Stimulated activated CD8-positive, alpha-beta memory T cell treated with anti-CD3 and anti-CD28 coated beads, Interleukin-4, amount 100 ng/mL, for 24 hours (primary cell): ENCODE measurements around the gene ZNG1A.
A peak's percentile ranks its signal among the peaks of the same experiment; 100 is the strongest.
"Not testable (repeated sequence)": the region's sequence is repeated elsewhere in the genome, so short reads cannot be mapped to it uniquely, and the experiment has no call there.

Source experiments
- DNase-seq: peaks from one replicate; pipeline ENCODE4 v3.0.0-alpha.2; 2020; ENCODE audit warnings: low read depth

The ZNG1A gene

DNA sequence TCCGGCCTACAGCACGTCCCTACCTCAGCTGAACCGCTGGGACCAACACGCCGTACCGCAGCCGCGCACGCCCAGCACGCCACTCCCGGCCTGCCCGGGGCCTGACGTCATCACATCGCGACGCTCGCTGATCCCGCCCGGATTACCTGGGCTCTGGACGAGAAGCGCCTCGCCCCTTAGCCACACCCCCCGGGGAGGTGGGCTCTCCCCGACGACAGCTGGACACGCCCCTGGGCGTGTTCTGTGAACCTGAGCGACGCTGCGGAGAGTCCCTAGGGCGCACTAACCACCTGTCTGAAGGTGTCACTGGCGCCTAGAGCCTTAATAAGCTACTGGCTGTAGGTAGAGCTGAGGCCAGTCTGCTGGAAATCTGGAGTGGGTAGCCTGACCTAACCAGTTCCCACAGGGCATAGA, at the start of gene ZNG1A:
ZNG1A (minus strand) TSS at position 87 of the 414 bp plus-strand sequence. CDS start 87 bp downstream, outside the sequence.
- peak; percentile 62 for DNase-seq

DNA sequence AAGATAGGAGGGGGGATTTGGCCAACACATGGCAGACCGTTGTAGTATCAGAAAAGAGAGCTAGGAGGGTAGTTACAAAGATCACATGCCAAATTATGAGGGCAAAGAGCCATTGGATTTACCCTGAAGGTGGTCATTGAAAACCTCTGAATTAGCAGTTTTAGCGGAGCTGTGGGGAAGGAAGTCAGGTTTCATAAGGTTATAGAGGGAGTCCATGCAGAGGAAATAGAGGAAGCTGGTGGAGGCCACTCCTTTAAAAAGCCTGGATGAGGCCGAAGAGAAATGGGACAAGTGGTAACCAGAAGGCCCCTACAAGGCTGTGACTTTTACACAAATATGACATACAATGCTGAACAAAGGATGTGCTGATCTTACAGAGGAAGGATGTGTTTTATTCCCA, 49.0 kb upstream of the ZNG1A start:
- no peak for DNase-seq

DNA sequence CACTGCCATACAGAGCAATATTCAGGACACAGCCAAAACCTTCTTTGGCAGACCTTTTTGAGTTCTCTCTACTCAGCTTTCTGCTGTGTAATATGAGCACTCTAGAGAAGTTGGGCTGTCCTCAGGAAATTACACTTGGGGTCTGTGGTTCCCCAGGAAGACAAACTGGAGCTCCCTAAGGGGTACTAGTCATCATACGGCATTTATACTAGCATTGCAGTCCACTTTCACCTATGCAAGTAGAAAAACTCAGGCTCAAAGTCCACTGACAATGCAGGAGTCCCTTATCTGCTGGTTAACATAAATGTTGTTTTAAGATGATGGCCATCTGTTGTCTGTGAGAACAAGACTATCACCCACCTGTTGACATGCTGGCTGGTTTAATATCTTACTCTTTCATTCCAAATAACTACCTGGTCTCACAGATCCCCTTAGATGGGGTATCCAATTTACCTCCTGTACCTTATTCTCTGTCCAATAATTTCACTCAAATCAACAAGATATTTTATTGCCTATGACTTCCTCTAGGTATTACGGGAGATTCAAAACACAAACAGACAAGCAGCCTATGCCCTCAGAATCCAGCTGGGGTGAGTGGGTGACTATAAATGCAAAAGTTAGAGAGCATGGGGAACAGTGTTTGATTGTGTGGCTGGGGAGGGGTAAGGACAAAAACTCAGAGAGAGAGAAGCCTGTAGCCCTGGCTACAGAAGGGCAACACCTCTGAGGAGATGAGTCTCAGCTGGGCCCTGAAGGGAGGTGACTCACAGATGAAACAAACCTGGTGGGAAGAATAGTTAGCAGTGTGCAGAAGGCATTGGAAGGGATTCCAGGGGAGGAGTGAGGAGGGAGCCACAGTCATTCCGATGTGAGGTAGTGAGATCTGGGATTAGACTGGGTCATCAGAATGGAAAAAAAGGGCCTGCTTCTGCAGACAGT, 46.0 kb upstream of the ZNG1A start:
- DNase-seq = no peak

DNA sequence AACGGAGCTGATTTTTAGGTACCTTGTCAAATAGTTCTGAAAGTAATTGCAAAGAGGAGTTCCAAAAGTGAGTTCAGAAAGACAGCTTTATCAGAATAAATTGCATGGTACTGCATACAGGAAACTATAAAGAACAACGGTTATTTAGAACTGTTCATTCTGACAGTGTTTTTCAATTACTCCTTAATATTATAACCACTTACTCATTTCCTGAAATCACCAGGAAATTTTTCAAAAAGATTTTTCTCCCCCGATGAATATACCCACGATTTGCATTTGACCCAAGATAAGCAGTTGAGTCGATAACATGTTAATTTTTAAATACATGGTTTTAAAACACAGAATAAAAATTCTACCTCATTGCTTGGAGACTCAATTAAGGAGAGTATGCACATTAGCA, 45.2 kb upstream of the ZNG1A start:
- DNase-seq = no peak

DNA sequence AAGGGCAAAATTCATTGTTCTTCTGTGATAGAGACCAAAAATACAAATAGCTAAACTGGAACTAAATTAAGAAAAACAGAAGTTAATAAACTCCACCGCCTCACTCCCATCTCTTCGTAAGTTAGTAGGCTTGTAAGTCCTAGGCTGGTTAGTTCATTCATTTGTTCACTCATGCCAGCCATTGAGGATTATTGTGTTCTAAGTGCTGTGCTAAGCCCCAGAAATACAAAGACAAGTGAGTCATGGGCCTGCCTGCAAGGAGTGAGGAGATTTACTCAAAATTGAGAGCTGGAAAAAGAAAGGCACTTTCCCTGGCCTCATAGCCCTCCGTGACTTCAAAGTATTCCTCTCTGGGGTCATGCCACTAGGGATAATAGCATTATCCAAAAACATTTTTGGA, 44.3 kb upstream of the ZNG1A start:
- no peak for DNase-seq

DNA sequence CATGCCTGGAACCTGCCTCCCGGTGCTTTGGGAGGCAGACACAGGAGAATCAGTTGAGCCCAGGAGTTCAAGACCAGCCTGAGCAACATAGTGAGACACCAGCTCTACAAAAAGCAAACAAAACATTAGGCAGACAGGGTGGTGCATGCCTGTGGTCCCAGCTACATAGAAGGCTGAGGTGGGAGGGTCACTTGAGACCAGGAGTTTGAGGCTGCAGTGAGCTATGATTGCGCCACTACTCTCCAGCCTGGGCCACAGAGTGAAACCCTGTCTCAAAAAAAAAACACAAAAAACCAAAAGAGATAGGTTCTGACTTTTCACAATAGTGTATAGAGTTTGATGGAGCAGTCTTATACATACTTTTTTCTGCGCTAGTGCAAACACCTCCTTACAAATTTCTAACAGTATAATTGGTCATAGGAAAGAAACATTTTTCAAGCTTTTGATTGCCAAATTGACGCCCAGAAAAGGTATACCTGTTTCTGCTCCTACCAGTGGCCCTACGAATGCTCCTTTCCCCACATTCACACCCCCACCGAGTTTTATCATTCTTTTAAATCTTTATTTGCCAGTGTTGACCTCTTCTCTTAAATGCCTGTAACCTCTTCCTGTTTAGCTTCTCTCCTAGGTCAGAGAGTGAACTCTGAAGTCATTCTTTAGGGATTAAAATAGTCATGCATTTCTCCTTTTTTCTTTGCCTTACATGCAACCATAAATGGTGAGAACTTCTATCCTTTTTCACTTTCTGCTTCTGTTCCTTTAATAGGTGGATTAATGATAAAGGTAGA, 43.3 kb upstream of the ZNG1A start:
- DNase-seq = no peak

- DNase-seq = no peak
Observed at GRCh38 chr9:219670-220365, 41.0 kb upstream of the ZNG1A start.

DNA sequence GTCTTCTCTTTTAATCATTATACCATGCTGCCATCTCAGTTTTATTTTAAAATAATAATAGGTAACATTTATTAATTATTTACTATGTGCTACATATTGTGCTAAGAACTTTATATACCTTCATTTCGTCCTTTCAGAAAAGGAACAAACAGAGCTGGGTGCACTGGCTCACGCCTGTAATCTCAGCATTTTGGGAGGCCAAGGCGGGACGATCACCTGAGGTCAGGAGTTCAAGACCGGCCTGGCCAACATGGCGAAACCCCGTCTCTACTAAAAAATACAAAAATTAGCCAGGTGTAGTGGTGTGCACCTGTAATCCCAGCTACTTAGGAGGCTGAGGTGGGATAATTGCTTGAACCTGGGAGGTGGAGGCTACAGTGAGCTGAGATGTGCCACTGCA, 40.2 kb upstream of the ZNG1A start:
- not testable (repeated sequence) for DNase-seq

DNA sequence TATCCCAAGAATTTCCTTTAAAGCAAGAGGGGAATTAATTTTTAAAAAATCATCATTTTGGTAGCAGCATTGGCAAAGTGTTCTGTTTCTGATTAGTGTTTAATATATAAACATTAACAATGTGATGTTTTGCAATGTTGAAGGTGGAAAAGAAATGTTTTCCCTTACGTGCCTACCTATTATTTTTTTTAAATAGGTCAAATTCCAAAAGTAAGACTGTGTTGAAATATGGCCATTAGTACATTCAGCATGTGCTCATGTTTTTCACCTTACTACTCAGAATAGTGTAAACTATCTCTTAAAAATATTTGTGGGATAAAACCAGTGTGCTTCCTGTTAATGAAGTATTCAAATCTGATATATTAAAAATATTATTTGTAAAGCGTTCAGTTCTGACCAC, 39.1 kb upstream of the ZNG1A start:
- no peak for DNase-seq

DNA sequence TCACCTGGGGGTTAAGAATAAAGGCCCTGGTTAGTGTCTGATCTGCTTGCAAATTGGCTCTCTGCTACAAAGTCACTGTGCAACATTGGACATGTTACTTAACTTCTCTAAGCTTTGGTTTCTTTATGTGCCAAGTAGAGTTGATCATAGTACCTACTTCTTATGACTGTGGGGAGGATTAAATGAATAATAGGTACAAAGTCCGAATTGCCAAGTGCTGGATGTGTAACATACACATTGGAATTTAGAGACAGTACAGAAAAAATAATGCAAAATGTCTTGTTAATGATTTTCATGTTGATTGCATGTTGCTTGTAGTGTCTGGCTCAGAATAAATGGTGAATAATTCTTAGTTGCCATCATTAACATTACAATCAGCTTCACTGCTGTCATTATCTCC, 38.0 kb upstream of the ZNG1A start:
- no peak for DNase-seq

DNA sequence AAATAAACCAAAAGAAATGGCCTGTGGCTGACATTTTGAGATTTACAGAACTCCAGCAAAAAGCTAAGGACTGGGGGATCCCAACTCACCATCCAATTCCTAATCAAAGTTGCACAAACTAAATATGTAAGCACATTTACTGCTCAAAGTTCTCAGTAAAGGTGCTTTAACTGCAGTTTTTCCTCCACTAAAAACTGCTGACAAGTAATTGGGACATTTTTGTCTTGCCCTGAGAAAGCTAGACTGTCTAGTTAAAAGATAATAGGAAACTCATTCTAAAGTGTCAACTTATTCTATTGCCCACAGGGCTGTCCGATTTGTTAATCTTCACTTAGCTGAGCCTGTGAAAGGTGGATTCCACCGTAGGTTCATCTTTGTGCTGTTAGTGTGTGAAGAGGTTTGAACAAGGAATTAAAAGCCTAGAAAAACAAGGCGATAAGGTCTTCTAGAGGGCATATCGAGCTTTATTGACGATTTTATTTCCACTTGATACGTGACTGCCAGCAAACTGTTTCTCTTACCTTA, 36.8 kb upstream of the ZNG1A start:
- no peak for DNase-seq

DNA sequence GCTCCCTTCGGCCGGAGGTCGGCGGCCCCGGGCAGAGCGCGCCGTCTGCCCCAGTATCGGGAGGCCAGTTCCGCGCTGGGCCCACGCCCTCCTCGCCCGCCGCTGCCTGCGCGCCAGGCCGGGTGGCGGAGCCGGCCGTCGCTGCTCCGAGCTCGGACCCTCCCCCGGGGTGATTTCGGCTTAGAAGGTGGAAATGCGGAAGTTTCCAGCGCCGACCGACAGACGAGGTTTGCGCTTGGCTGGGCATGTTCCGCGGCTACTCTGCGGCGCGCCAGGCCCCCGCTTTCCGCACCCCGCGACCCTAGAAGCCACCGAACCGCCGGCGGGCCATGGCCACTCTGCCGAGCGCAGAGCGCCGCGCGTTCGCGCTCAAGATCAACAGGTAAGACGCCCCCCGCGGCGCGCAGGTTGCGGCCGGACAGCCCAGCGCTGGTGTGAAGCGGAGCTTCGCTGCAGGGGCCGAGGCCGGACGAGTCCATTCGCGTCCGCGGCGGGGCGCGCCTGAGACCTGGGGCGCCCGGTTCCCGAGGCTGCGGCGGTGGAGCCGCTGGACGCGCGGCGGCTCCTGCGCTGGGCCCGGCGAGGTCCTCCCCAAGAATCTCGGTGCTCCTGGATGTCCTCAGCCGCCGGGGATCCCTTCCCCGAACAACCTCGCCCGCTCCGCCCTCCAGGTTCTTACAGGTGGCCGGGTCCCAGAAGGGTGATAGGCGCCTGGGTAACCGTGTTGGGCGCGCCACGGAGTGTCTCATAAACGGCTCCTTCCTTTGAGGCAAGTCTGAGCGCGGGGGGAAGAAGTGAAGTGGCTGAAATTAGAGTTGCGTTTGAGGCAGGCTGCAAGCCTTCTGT, 36.0 kb upstream of the ZNG1A start, which contains the start of gene DOCK8:
DOCK8 (plus strand) TSS at position 218 of the 846 bp plus-strand sequence; CDS start at position 330, 112 bp downstream.
- peak; percentile 33 for DNase-seq

- DNase-seq = no peak
Observed at GRCh38 chr9:214351-214647, 35.4 kb upstream of the ZNG1A start.

GRCh38 chr9:213901-214300, 35.0 kb upstream of the ZNG1A start:
- not testable (repeated sequence) for DNase-seq

GRCh38 chr9:212297-212696, 33.4 kb upstream of the ZNG1A start:
- no peak for DNase-seq

- no peak for DNase-seq
Observed at GRCh38 chr9:211557-211956, 32.7 kb upstream of the ZNG1A start.

DNA sequence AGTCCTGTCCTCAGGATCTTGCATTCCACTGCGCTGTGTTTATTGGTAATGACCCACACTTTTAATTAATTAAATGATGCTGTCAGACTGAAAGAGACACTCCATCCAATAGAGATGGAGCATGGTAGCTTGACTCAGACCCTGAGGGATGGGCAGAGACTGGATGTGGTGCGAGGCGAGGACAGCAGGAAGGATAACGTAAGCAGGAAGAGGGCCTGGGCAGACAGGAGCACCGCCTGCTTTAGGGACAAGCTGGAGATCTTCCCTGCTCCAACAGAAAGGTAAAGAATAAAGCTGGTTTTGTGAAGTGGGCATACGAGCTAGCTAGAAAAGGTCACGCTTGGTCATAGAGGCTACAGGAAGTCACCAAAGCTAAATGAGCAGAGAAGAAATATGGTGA, 32.2 kb upstream of the ZNG1A start:
- no peak for DNase-seq

- DNase-seq = no peak
Observed at GRCh38 chr9:209143-209758, 30.4 kb upstream of the ZNG1A start.

DNA sequence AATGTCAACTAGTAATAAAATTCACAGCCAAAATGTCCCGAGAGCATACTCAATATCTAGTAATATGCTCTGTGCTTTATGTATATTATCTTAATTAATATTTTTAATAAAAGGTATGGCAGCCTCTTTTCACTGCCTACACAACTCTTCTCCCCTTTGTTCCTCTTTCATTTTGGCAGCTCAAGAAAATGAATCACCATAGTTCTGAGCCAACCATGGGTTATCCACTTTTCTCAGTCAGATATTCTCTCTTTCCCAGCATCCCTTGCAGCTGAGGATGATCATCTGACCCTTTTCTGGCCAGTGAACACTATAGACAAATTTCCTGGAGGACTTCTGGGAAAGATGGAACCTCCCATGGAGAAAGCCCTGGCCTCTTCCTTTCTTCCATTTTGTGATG, 27.6 kb upstream of the ZNG1A start:
- DNase-seq = no peak

- DNase-seq = not testable (repeated sequence)
Observed at GRCh38 chr9:199601-200000, 20.7 kb upstream of the ZNG1A start.
